Islet precursor cell (in vitro differentiated cells): ENCODE measurements around the gene CFAP69.

Experiments
- DNase-seq: peaks from one replicate; pipeline ENCODE4 v3.0.0-alpha.2; 2018

The CFAP69 gene

GRCh38 chr7:90244909-90245851 is at the start of gene CFAP69:
CFAP69 (plus strand) TSS chr7:90245174; CDS start chr7:90245425, 251 bp downstream.
- peak; percentile 96 for DNase-seq

GRCh38 chr7:90201500-90202195 is 43.3 kb upstream of the CFAP69 start:
- DNase-seq: no peak

- DNase-seq: no peak
Observed at GRCh38 chr7:90207956-90208355, 37.0 kb upstream of the CFAP69 start.

- no peak for DNase-seq
Observed at GRCh38 chr7:90209776-90210175, 35.2 kb upstream of the CFAP69 start.

GRCh38 chr7:90210475-90210874 is 34.5 kb upstream of the CFAP69 start:
- DNase-seq: no peak

- peak; percentile 54 for DNase-seq
Observed at GRCh38 chr7:90210981-90211380, 34.0 kb upstream of the CFAP69 start.

GRCh38 chr7:90211391-90212148 is 33.4 kb upstream of the CFAP69 start, which contains the start of gene STEAP2:
STEAP2 (plus strand) TSS chr7:90211740; CDS start chr7:90225083, 13,343 bp downstream.
- DNase-seq: peak; percentile 96

- DNase-seq: no peak
Observed at GRCh38 chr7:90212149-90212495, 32.9 kb upstream of the CFAP69 start.

- DNase-seq: no peak
Observed at GRCh38 chr7:90213521-90213920, 31.5 kb upstream of the CFAP69 start.

GRCh38 chr7:90216080-90216674 is 28.8 kb upstream of the CFAP69 start:
- DNase-seq: no peak

GRCh38 chr7:90216771-90217170 is 28.2 kb upstream of the CFAP69 start:
- no peak for DNase-seq

GRCh38 chr7:90222390-90222789 is 22.6 kb upstream of the CFAP69 start:
- no peak for DNase-seq

- DNase-seq: peak; percentile 55
Observed at GRCh38 chr7:90222811-90223725, 21.9 kb upstream of the CFAP69 start.

GRCh38 chr7:90224195-90224594 is 20.8 kb upstream of the CFAP69 start:
- DNase-seq: no peak

GRCh38 chr7:90225181-90225580 is 19.8 kb upstream of the CFAP69 start:
- DNase-seq: no peak

- no peak for DNase-seq
Observed at GRCh38 chr7:90225601-90226000, 19.4 kb upstream of the CFAP69 start.

GRCh38 chr7:90227259-90227658 is 17.7 kb upstream of the CFAP69 start:
- no peak for DNase-seq

- no peak for DNase-seq
Observed at GRCh38 chr7:90229682-90230081, 15.3 kb upstream of the CFAP69 start.

- no peak for DNase-seq
Observed at GRCh38 chr7:90230834-90231233, 14.1 kb upstream of the CFAP69 start.

GRCh38 chr7:90231304-90231703 is 13.7 kb upstream of the CFAP69 start:
- DNase-seq: no peak

- DNase-seq: no peak
Observed at GRCh38 chr7:90232430-90232829, 12.5 kb upstream of the CFAP69 start.

- no peak for DNase-seq
Observed at GRCh38 chr7:90233569-90233968, 11.4 kb upstream of the CFAP69 start.
